HG03060 (cell line): Measurements from ENCODE around the gene CYP26A1.
"Not testable (repeated sequence)": the region's sequence is repeated elsewhere in the genome, so short reads cannot be mapped to it uniquely, and the experiment has no call there.

ENCODE experiments used
- ATAC-seq: cut with Tn5 transposase; IDR thresholded peaks from one replicate; pipeline ENCODE4 v1.9.1; 2021; ENCODE audit warnings: low read depth, moderate number of reproducible peaks; ENCODE audit not compliant: unreplicated experiment

Gene CYP26A1

GRCh38 chr10:93077860-93078337, 4.2 kb downstream of the CYP26A1 start:
- ATAC-seq: no peak

GRCh38 chr10:93079663-93080349, 6.1 kb downstream of the CYP26A1 start:
- no peak for ATAC-seq

GRCh38 chr10:93080350-93081046, 6.8 kb downstream of the CYP26A1 start:
- no peak for ATAC-seq

GRCh38 chr10:93081318-93081717, 7.6 kb downstream of the CYP26A1 start:
- ATAC-seq: no peak

- ATAC-seq: no peak
These were observed 8.1 kb downstream of the CYP26A1 start for GRCh38 chr10:93081834-93082233.

- ATAC-seq: no peak
These were observed 10.2 kb downstream of the CYP26A1 start for GRCh38 chr10:93083743-93084539.

- ATAC-seq: no peak
These were observed 11.7 kb downstream of the CYP26A1 start for GRCh38 chr10:93085272-93085859.

GRCh38 chr10:93086289-93086688, 12.6 kb downstream of the CYP26A1 start:
- ATAC-seq: no peak

GRCh38 chr10:93087846-93088245, 14.2 kb downstream of the CYP26A1 start:
- no peak for ATAC-seq

- ATAC-seq: no peak
These were observed 14.8 kb downstream of the CYP26A1 start for GRCh38 chr10:93088466-93088865.

GRCh38 chr10:93090619-93091018, 16.9 kb downstream of the CYP26A1 start:
- no peak for ATAC-seq

- no peak for ATAC-seq
These were observed 18.3 kb downstream of the CYP26A1 start for GRCh38 chr10:93091960-93092359.

GRCh38 chr10:93095225-93095624, 21.5 kb downstream of the CYP26A1 start:
- no peak for ATAC-seq

GRCh38 chr10:93096901-93097300, 23.2 kb downstream of the CYP26A1 start:
- no peak for ATAC-seq

GRCh38 chr10:93097386-93097785, 23.7 kb downstream of the CYP26A1 start:
- ATAC-seq: no peak

GRCh38 chr10:93098816-93099215, 25.1 kb downstream of the CYP26A1 start:
- ATAC-seq: no peak

- ATAC-seq: no peak
These were observed 26.0 kb downstream of the CYP26A1 start for GRCh38 chr10:93099670-93100069.

- ATAC-seq: not testable (repeated sequence)
These were observed 27.5 kb downstream of the CYP26A1 start for GRCh38 chr10:93101148-93101547.

- no peak for ATAC-seq
These were observed 30.3 kb downstream of the CYP26A1 start for GRCh38 chr10:93103953-93104352.

GRCh38 chr10:93106631-93107072, 33.0 kb downstream of the CYP26A1 start:
- no peak for ATAC-seq
